ENCODE data around the gene NGRN.
"Not testable (repeated sequence)": the region's sequence is repeated elsewhere in the genome, so short reads cannot be mapped to it uniquely, and the experiment has no call there.

DNA sequence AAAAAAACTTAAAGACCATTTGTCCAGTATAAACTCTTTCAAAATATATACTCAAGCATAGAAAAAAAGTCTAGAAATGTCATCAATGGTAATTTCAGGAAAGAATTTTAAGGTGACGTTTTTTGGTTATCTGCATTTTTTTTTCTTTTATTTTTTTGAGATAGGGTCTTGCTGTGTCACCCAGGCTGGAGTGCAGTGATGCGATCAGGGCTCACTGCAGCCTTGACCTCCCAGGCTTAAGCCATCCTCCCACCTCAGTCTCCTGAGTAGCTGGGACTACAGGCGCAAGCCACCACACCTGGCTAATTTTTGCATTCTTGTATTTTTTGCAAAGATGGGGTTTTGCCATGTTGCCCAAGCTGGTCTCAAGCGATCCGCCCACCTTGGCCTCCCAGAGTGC lies 15.3 kb downstream of the NGRN start:
- TF ChIP-seq, protein P1, sequence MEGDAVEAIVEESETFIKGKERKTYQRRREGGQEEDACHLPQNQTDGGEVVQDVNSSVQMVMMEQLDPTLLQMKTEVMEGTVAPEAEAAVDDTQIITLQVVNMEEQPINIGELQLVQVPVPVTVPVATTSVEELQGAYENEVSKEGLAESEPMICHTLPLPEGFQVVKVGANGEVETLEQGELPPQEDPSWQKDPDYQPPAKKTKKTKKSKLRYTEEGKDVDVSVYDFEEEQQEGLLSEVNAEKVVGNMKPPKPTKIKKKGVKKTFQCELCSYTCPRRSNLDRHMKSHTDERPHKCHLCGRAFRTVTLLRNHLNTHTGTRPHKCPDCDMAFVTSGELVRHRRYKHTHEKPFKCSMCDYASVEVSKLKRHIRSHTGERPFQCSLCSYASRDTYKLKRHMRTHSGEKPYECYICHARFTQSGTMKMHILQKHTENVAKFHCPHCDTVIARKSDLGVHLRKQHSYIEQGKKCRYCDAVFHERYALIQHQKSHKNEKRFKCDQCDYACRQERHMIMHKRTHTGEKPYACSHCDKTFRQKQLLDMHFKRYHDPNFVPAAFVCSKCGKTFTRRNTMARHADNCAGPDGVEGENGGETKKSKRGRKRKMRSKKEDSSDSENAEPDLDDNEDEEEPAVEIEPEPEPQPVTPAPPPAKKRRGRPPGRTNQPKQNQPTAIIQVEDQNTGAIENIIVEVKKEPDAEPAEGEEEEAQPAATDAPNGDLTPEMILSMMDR (IDR thresholded peaks at IDR 0.05; ENCODE audit: insufficient read depth, low read length, poor library complexity, severe bottlenecking) = not testable (repeated sequence)
- TF ChIP-seq EZH2phosphoT487 (conservative IDR thresholded peaks at IDR 0.05; ENCODE audit: low read length) = not testable (repeated sequence)

All from SU-DHL-6 (cell line).